Fibroblast of lung (primary cell): ENCODE data around the gene C20orf141. TPM values are rescaled to one million over a fixed set of nuclear protein-coding genes. Genes with fewer than 3 reads are reported as not detected.
A peak's percentile ranks its signal among the peaks of the same experiment; 100 is the strongest.

ENCODE experiments used
- DNase-seq, 2 donors: peaks; one replicate each; pipeline versions ENCODE4 v3.0.0 to v3.0.0-alpha.2; 2010; ENCODE audit warnings: low read depth in 2 of 2
- H2AFZ ChIP-seq: 2 replicates; pipeline ENCODE4 v1.5.1; 2012; ENCODE audit warnings: low read length, control low read depth, inconsistent platforms
- H3K27ac ChIP-seq: 2 replicates; pipeline ENCODE4 v1.5.1; 2011; ENCODE audit warnings: low read length, control low read depth; ENCODE audit not compliant: insufficient read depth
- H3K27me3 ChIP-seq: 2 replicates; pipeline ENCODE4 v1.5.1; 2011; ENCODE audit warnings: mild to moderate bottlenecking, low read length; ENCODE audit not compliant: control insufficient read depth, insufficient read depth
- H3K36me3 ChIP-seq: 2 replicates; pipeline ENCODE4 v1.5.1; 2011; ENCODE audit warnings: low read length; ENCODE audit not compliant: control insufficient read depth, insufficient read depth
- H3K4me1 ChIP-seq: 2 replicates; pipeline ENCODE4 v1.5.1; 2011; ENCODE audit warnings: low read length; ENCODE audit not compliant: control insufficient read depth, insufficient read depth; ENCODE audit errors: extremely low read depth
- H3K4me2 ChIP-seq: 2 replicates; pipeline ENCODE4 v1.5.1; 2011; ENCODE audit warnings: low read length, control low read depth; ENCODE audit not compliant: insufficient read depth; ENCODE audit errors: extremely low read depth
- H3K4me3 ChIP-seq, 4 experiments: fragments of 200-600 bp in 1 of 4; sonication (generic) in 1 of 4; replicated peaks in 1 of 4; 2 replicates each; pipeline ENCODE4 v1.5.1; 2011 to 2016; ENCODE audit warnings: low read length in 4 of 4, low read depth in 3 of 4, mild to moderate bottlenecking in 3 of 4, control low read depth in 2 of 4, inconsistent platforms in 1 of 4, mixed read lengths in 1 of 4; ENCODE audit not compliant: insufficient read depth in 1 of 4; ENCODE audit errors: control extremely low read depth in 1 of 4
- H3K79me2 ChIP-seq: 2 replicates; pipeline ENCODE4 v1.5.1; 2012; ENCODE audit warnings: mild to moderate bottlenecking, low read length, inconsistent platforms; ENCODE audit not compliant: control insufficient read depth, insufficient read depth
- H3K9ac ChIP-seq: 2 replicates; pipeline ENCODE4 v1.5.1; 2011; ENCODE audit warnings: mild to moderate bottlenecking, low read length, control low read depth; ENCODE audit not compliant: insufficient read depth
- H3K9me3 ChIP-seq: 2 replicates; pipeline ENCODE4 v1.5.1; 2012; ENCODE audit warnings: low read depth, low read length; ENCODE audit not compliant: control insufficient read depth, insufficient read depth
- H4K20me1 ChIP-seq: 2 replicates; pipeline ENCODE4 v1.5.1; 2011; ENCODE audit warnings: low read length; ENCODE audit not compliant: control insufficient read depth, insufficient read depth; ENCODE audit errors: extremely low read depth
- CTCF ChIP-seq, 2 donors: IDR thresholded peaks in 1 of 2; conservative IDR thresholded peaks in 1 of 2; 1 replicate in 1 of 2; 2 replicates in 1 of 2; pipeline ENCODE4 v1.5.1; 2011 to 2012; ENCODE audit warnings: low read length in 2 of 2, control low read depth in 1 of 2, inconsistent platforms in 1 of 2, low read depth in 1 of 2, mild to moderate bottlenecking in 1 of 2
- EZH2 ChIP-seq: IDR thresholded peaks from 2 replicates; pipeline ENCODE4 v1.5.1; 2012; ENCODE audit warnings: low read length, control low read depth, mild to moderate bottlenecking; ENCODE audit errors: missing control alignments
- polyA plus RNA-seq, 2 donors: library from polyadenylated mRNA; depleted of rRNA in 1 of 2; stranded (reverse) in 1 of 2; unstranded in 1 of 2; fragments of >200 nt; gene quantifications; 2 replicates each; pipeline ENCODE4 v1.2.1, GENCODE V29; 2011 to 2012; ENCODE audit warnings: missing spikeins in 1 of 2
- total RNA-seq: library from RNA; depleted of rRNA; stranded (reverse); fragments of >200 nt; gene quantifications from 2 replicates; pipeline ENCODE4 v1.2.1, GENCODE V29; 2014

The C20orf141 gene
- total and polyA plus RNA-seq, 2 donors (not counting 1 experiment from before 2014, with no cell fraction given): 0.57 TPM; not detected in 1

GRCh38 chr20:2798095-2798805, 16.5 kb upstream of the C20orf141 start:
- Histone ChIP-seq H4K20me1 (no peaks in the 10 kb centered on the region), H3K79me2 (no peaks in the 10 kb centered on the region), H3K36me3 (no peaks in the 10 kb centered on the region), H3K9ac (no peak overlapping the region), H3K4me2 (no peak overlapping the region), H3K27ac (no peak overlapping the region), H3K27me3 (peaks cover 44% of the 10 kb centered on the region), H3K9me3 (no peaks in the 10 kb centered on the region), H2AFZ (no peak overlapping the region), H3K4me1 (peaks cover 2% of the 10 kb centered on the region), H3K4me3 (no peak overlapping the region)
- no peak for DNase-seq
- TF ChIP-seq CTCF (conservative IDR thresholded peaks at IDR 0.05 in 1 of 2, IDR thresholded peaks at IDR 0.05 in 1 of 2; ENCODE audit: low read depth in 1 of 2, low read length in 2 of 2) (no peak), EZH2 (no peak)

- Histone ChIP-seq H4K20me1 (no peaks in the 10 kb centered on the region), H3K27me3 (peaks cover 43% of the 10 kb centered on the region), H2AFZ (no peak overlapping the region), H3K79me2 (no peaks in the 10 kb centered on the region), H3K4me3 (no peak overlapping the region), H3K9me3 (no peaks in the 10 kb centered on the region), H3K4me1 (peaks cover 2% of the 10 kb centered on the region), H3K9ac (no peak overlapping the region), H3K27ac (no peak overlapping the region), H3K4me2 (no peak overlapping the region), H3K36me3 (no peaks in the 10 kb centered on the region)
- no peak for DNase-seq
- TF ChIP-seq EZH2: no peak
- TF ChIP-seq CTCF (conservative IDR thresholded peaks at IDR 0.05 in 1 of 2, IDR thresholded peaks at IDR 0.05 in 1 of 2; ENCODE audit: low read depth in 1 of 2, low read length in 2 of 2): no peak
Observed at GRCh38 chr20:2798814-2799213, 16.0 kb upstream of the C20orf141 start.

GRCh38 chr20:2799271-2799670, 15.5 kb upstream of the C20orf141 start:
- peaks cover 44% of the 10 kb centered on the region for H3K27me3 ChIP-seq
- H3K27ac ChIP-seq: no peak overlapping the region
- H3K36me3 ChIP-seq: no peaks in the 10 kb centered on the region
- TF ChIP-seq CTCF (conservative IDR thresholded peaks at IDR 0.05 in 1 of 2, IDR thresholded peaks at IDR 0.05 in 1 of 2; ENCODE audit: low read depth in 1 of 2, low read length in 2 of 2): no peak
- TF ChIP-seq EZH2: no peak
- DNase-seq: no peak
- no peak overlapping the region for H3K9ac ChIP-seq
- no peaks in the 10 kb centered on the region for H4K20me1 ChIP-seq
- H3K4me3 ChIP-seq: peak overlapping the region in 2 of 4 experiments; percentile 49
- H2AFZ ChIP-seq: no peak overlapping the region
- H3K4me1 ChIP-seq: peaks cover 2% of the 10 kb centered on the region
- no peaks in the 10 kb centered on the region for H3K79me2 ChIP-seq
- H3K9me3 ChIP-seq: no peaks in the 10 kb centered on the region
- H3K4me2 ChIP-seq: no peak overlapping the region
